Prostate gland (tissue), 2 donors: ENCODE results near the gene BLZF1.

Experiments
- POLR2A ChIP-seq: fragments of 450-650 bp; IDR thresholded peaks from one replicate; pipeline ENCODE4 v1.6.1; 2016; ENCODE audit warnings: antibody characterized with exemption, mild to moderate bottlenecking
- POLR2AphosphoS5 ChIP-seq: sonication (generic); formaldehyde crosslinking; IDR thresholded peaks from one replicate; pipeline ENCODE4 v1.6.1; 2017; ENCODE audit warnings: antibody characterized with exemption
- TF ChIP-seq, protein P1 (sequence below), 4 experiments: fragments of 200-600 bp in 2 of 4; fragments of 450-650 bp in 2 of 4; sonication (generic) in 2 of 4; IDR thresholded peaks; 1 replicate in 3 of 4; 2 replicates in 1 of 4; pipeline ENCODE4 v1.5.1; 2016 to 2019; ENCODE audit warnings: antibody characterized with exemption in 4 of 4, mild to moderate bottlenecking in 2 of 4, moderate library complexity in 2 of 4

DNA sequence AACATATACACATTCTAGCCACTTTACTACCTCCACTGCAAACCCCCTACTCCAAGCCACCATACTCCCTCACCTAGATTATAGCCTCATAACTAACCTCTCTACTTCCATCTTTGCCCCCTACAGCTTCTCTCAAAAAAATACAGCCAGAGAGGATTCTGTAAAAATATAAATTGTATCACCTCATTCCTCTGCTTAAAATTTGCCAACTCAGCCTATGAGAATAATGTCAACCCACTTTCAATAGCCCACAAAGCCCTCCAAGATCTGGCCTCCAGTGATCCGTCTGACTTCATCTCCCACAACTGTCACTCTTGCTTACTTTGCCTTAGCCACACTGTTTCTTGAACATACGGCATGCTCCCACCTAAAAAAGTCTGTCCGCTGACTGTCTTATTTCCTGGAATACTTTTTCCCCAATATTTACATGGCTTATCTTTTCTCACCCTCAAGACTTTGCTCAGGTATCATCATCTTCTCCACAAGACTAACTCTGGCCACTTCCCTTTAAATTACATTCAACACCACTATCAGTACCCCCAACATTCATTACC is 21.9 kb upstream of the BLZF1 start:
- TF ChIP-seq, protein P1, sequence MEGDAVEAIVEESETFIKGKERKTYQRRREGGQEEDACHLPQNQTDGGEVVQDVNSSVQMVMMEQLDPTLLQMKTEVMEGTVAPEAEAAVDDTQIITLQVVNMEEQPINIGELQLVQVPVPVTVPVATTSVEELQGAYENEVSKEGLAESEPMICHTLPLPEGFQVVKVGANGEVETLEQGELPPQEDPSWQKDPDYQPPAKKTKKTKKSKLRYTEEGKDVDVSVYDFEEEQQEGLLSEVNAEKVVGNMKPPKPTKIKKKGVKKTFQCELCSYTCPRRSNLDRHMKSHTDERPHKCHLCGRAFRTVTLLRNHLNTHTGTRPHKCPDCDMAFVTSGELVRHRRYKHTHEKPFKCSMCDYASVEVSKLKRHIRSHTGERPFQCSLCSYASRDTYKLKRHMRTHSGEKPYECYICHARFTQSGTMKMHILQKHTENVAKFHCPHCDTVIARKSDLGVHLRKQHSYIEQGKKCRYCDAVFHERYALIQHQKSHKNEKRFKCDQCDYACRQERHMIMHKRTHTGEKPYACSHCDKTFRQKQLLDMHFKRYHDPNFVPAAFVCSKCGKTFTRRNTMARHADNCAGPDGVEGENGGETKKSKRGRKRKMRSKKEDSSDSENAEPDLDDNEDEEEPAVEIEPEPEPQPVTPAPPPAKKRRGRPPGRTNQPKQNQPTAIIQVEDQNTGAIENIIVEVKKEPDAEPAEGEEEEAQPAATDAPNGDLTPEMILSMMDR (IDR thresholded peaks at IDR 0.05), result no peak
- no peak for TF ChIP-seq POLR2A
- no peak for TF ChIP-seq POLR2AphosphoS5
